ENCODE results near the gene CHRNA3. TPM values are rescaled to one million over a fixed set of nuclear protein-coding genes. Genes with fewer than 3 reads are reported as not detected.
A peak's percentile ranks its signal among the peaks of the same experiment; 100 is the strongest.

CHRNA3 gene
- polyA plus RNA-seq, 1 donor (not counting 4 experiments of a cell fraction or from before 2014, with no cell fraction given): not detected

DNA sequence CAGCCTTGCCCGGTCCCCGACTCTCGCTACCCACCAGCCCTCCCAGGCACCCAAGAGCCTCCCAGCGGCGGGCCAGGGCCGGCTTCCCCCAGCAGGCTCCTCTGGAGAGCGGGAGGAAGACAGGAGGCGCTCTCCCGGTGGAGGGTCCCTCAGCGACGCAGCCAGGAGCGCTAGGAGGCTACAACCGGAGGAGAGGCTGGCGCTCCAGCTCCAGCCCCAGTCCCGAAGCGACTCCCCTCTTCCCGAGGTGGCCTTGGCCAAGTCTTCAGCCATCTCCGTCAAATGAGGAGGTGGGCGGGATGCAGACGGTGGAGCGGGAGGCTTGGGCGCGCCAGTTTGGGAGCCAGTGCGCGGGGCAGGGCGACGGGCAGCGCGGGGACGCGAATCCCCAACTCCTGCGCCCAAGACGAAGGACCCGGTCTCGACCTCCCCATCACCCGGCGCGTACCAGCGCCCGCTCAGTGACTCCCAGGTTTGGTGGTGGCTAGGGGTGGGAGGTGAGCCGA, 722 bp downstream of the CHRNA3 start:
- DNase-seq (ENCODE audit: low read depth, low spot score): no peak
- FAIRE-seq: no peak
- Histone ChIP-seq H3K36me3 (ENCODE audit: control insufficient read depth in 2 of 2, extremely low read depth in 1 of 2, insufficient read depth in 2 of 2, low read length in 2 of 2) (no peaks in the 10 kb centered on the region), H3K9ac (ENCODE audit: control insufficient read depth, extremely low read depth, insufficient read depth, low read length) (no peak overlapping the region), H3K27ac (ENCODE audit: control insufficient read depth, insufficient read depth, low read length) (no peak overlapping the region), H3K4me3 (ENCODE audit: control insufficient read depth in 2 of 3, extremely low read depth in 1 of 3, insufficient read depth in 2 of 3, low read depth in 1 of 3, low read length in 3 of 3) (peak overlapping the region in 2 of 3 experiments; percentile 45 to 53), H3K79me2 (ENCODE audit: control insufficient read depth, insufficient read depth, low read length) (no peaks in the 10 kb centered on the region), H3K27me3 (ENCODE audit: control insufficient read depth, extremely low read depth, insufficient read depth, low read length) (peaks cover 38% of the 10 kb centered on the region), H2AFZ (ENCODE audit: control insufficient read depth, low read length) (no peak overlapping the region), H3K4me1 (ENCODE audit: control insufficient read depth, extremely low read depth, insufficient read depth, low read length) (no peaks in the 10 kb centered on the region), H3K4me2 (ENCODE audit: control insufficient read depth, extremely low read depth, insufficient read depth, low read depth, low read length) (peak overlapping the region; percentile 62), H3K9me1 (ENCODE audit: control insufficient read depth, extremely low read depth, insufficient read depth, low read length) (no peaks in the 10 kb centered on the region), H4K20me1 (ENCODE audit: control insufficient read depth, extremely low read depth, insufficient read depth, low read length) (no peaks in the 10 kb centered on the region), H3K9me3 (ENCODE audit: control insufficient read depth, low read depth, low read length) (no peaks in the 10 kb centered on the region)
- TF ChIP-seq EZH2 (IDR thresholded peaks at IDR 0.05; ENCODE audit: low read length): peak; percentile 78
- TF ChIP-seq, protein P1, sequence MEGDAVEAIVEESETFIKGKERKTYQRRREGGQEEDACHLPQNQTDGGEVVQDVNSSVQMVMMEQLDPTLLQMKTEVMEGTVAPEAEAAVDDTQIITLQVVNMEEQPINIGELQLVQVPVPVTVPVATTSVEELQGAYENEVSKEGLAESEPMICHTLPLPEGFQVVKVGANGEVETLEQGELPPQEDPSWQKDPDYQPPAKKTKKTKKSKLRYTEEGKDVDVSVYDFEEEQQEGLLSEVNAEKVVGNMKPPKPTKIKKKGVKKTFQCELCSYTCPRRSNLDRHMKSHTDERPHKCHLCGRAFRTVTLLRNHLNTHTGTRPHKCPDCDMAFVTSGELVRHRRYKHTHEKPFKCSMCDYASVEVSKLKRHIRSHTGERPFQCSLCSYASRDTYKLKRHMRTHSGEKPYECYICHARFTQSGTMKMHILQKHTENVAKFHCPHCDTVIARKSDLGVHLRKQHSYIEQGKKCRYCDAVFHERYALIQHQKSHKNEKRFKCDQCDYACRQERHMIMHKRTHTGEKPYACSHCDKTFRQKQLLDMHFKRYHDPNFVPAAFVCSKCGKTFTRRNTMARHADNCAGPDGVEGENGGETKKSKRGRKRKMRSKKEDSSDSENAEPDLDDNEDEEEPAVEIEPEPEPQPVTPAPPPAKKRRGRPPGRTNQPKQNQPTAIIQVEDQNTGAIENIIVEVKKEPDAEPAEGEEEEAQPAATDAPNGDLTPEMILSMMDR (optimal IDR thresholded peaks at IDR 0.05 in 1 of 3, IDR thresholded peaks at IDR 0.05 in 1 of 3, conservative IDR thresholded peaks at IDR 0.05 in 1 of 3; ENCODE audit: extremely low read depth in 1 of 3, insufficient read depth in 2 of 3, low read length in 3 of 3): peak in 1 of 3 experiments; percentile 22
- dilution Hi-C loops (cut with MboI; ENCODE audit: extremely low pct_ligation_motif_present, low sequenced_read_pairs): no loop called here

DNA sequence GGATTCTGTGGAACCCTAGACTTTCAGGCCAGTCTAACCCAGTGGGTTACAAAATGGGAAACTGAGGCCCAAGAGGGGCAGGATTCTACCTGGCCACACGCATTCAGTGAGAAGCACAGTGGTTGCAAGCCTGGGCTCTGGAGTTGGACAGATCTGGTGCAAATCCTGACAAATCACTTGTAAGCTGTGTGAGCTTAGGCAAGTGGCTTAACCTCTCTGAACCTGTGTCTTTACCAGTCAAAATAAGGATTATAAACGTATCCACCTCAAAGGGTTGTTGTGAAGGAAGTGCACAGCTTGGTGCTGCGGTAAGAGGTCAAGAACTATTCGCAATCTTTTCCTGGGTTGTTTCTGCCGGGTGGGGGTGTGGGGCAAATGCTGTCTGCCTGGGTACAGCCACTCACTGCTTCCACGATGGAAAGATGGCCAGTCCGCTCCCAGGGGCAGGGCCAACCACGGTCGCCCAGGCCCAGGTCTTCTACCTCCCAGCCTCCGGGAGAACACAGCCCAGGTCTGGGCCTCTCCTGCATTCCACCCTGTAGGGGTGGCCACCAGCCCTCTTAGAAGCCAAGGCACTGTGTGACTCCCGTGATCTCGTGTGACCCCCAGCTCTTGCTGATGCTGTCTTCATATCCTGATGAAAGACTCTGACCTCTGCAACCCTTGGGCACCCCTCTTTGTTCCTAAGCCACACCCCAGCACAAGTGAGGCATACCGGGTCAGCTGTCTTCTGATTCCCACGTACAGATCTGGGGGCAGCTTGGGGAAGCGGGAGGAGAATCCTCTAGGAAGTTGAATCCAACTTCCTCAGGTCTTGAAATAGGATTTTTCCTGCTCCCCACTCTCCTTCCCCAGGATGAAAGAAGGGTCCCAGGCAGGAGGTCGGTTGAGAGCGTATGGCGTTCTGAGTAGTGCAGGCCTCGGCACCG, 1.5 kb downstream of the CHRNA3 start:
- Histone ChIP-seq H3K9ac (ENCODE audit: control insufficient read depth, extremely low read depth, insufficient read depth, low read length) (no peak overlapping the region), H3K9me3 (ENCODE audit: control insufficient read depth, low read depth, low read length) (no peaks in the 10 kb centered on the region), H4K20me1 (ENCODE audit: control insufficient read depth, extremely low read depth, insufficient read depth, low read length) (no peaks in the 10 kb centered on the region), H3K4me1 (ENCODE audit: control insufficient read depth, extremely low read depth, insufficient read depth, low read length) (no peaks in the 10 kb centered on the region), H3K4me2 (ENCODE audit: control insufficient read depth, extremely low read depth, insufficient read depth, low read depth, low read length) (no peak overlapping the region), H3K9me1 (ENCODE audit: control insufficient read depth, extremely low read depth, insufficient read depth, low read length) (no peaks in the 10 kb centered on the region), H3K4me3 (ENCODE audit: control insufficient read depth in 2 of 3, extremely low read depth in 1 of 3, insufficient read depth in 2 of 3, low read depth in 1 of 3, low read length in 3 of 3) (no peak overlapping the region), H3K36me3 (ENCODE audit: control insufficient read depth in 2 of 2, extremely low read depth in 1 of 2, insufficient read depth in 2 of 2, low read length in 2 of 2) (no peaks in the 10 kb centered on the region), H2AFZ (ENCODE audit: control insufficient read depth, low read length) (no peak overlapping the region), H3K79me2 (ENCODE audit: control insufficient read depth, insufficient read depth, low read length) (no peaks in the 10 kb centered on the region), H3K27me3 (ENCODE audit: control insufficient read depth, extremely low read depth, insufficient read depth, low read length) (peaks cover 38% of the 10 kb centered on the region), H3K27ac (ENCODE audit: control insufficient read depth, insufficient read depth, low read length) (no peak overlapping the region)
- FAIRE-seq: no peak
- DNase-seq (ENCODE audit: low read depth, low spot score): no peak
- dilution Hi-C loops (cut with MboI; ENCODE audit: extremely low pct_ligation_motif_present, low sequenced_read_pairs): no loop called here
- TF ChIP-seq EZH2 (IDR thresholded peaks at IDR 0.05; ENCODE audit: low read length): no peak
- TF ChIP-seq, protein P1 (optimal IDR thresholded peaks at IDR 0.05 in 1 of 3, IDR thresholded peaks at IDR 0.05 in 1 of 3, conservative IDR thresholded peaks at IDR 0.05 in 1 of 3; ENCODE audit: extremely low read depth in 1 of 3, insufficient read depth in 2 of 3, low read length in 3 of 3): no peak

Measured in keratinocyte (primary cell).